IPS-18a (cell line): ENCODE measurements around the gene DHTKD1.
"Not testable (repeated sequence)": the region's sequence is repeated elsewhere in the genome, so short reads cannot be mapped to it uniquely, and the experiment has no call there.

ENCODE experiments used
- H3K27ac ChIP-seq: one replicate; pipeline ENCODE4 v1.5.1; 2013; ENCODE audit warnings: low read length
- H3K27me3 ChIP-seq: one replicate; pipeline ENCODE4 v1.6.1; 2013; ENCODE audit warnings: mild to moderate bottlenecking, low read length; ENCODE audit not compliant: control insufficient read depth, insufficient read depth
- H3K36me3 ChIP-seq: one replicate; pipeline ENCODE4 v1.6.1; 2013; ENCODE audit warnings: low read depth, low read length; ENCODE audit not compliant: control insufficient read depth
- H3K4me1 ChIP-seq: one replicate; pipeline ENCODE4 v1.6.1; 2013; ENCODE audit warnings: low read depth, low read length; ENCODE audit not compliant: control insufficient read depth
- H3K4me3 ChIP-seq: one replicate; pipeline ENCODE4 v1.5.1; 2013; ENCODE audit warnings: low read length
- H3K9ac ChIP-seq: one replicate; pipeline ENCODE4 v1.6.1; 2013; ENCODE audit warnings: mild to moderate bottlenecking, low read length, moderate library complexity
- H3K9me3 ChIP-seq: one replicate; pipeline ENCODE4 v1.6.1; 2013; ENCODE audit warnings: low read depth, low read length; ENCODE audit not compliant: control insufficient read depth

Gene DHTKD1

DNA sequence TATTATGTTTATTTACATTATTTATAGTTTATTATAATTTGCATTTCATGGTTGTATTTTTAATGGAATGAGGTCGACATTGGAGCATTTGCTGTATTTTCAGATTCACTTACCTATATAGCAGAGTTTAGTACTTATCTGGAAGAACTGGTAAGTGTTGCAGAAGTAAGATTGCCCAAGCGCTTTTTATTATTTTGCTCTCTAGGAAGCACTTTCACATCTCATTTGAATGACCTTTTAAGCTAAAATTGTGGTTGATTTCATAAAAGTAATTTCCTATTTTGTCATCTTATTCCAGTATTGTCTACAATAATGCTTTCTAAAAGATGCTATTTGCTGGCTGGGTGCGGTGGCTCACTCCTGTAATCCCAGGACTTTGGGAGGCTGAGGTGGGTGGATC lies 89.4 kb downstream of the DHTKD1 start:
- Histone ChIP-seq H3K4me1 (no peaks in the 10 kb centered on the region), H3K36me3 (peaks cover 23% of the 10 kb centered on the region), H3K9ac (no peak overlapping the region), H3K27ac (no peak overlapping the region), H3K9me3 (no peaks in the 10 kb centered on the region), H3K4me3 (no peak overlapping the region), H3K27me3 (no peaks in the 10 kb centered on the region)

DNA sequence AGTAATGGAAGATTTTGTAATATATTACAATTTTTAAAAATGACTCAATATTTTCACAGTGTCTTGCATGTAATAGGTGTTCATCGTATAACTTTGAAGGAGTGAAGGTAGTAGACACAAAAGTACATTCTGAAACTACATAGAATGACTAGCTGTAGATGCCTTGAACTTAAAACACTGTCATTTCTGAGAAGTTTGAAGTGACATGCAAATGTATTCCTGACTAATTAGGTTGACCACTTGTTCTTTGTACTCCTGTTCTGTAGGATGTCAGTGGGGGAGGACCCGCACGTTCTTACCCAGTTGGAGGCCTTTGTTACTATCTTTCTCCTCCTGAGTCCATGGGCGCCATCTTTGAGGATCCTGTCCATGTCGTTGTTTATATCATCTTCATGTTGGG lies 91.9 kb downstream of the DHTKD1 start:
- H3K9ac ChIP-seq = no peak overlapping the region
- no peaks in the 10 kb centered on the region for H3K4me1 ChIP-seq
- H3K4me3 ChIP-seq = no peak overlapping the region
- no peak overlapping the region for H3K27ac ChIP-seq
- H3K9me3 ChIP-seq = no peaks in the 10 kb centered on the region
- no peaks in the 10 kb centered on the region for H3K27me3 ChIP-seq
- H3K36me3 ChIP-seq = peaks cover 34% of the 10 kb centered on the region

DNA sequence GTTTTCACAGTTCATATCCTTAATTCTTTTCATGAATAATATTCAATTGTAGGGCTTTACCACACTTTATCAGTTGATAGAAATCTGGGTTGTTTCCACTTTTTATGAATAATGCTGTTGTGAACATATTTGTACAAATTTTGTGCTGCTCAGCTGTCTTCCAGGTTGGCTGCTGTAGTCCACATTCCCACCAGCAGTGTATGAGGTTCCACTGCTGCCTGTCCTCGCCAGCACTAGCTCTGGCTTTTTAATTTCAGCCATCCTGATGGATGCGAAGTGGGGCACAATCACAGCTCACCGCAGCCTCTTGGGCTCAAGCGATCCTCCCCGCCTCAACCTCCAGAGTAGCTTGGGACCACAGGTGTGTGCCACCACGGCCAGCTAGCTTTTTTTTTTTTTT lies 94.2 kb downstream of the DHTKD1 start:
- H3K4me3 ChIP-seq = no peak overlapping the region
- H3K27ac ChIP-seq = no peak overlapping the region
- peaks cover 49% of the 10 kb centered on the region for H3K36me3 ChIP-seq
- H3K27me3 ChIP-seq = no peaks in the 10 kb centered on the region
- no peaks in the 10 kb centered on the region for H3K9me3 ChIP-seq
- no peaks in the 10 kb centered on the region for H3K4me1 ChIP-seq
- no peak overlapping the region for H3K9ac ChIP-seq

DNA sequence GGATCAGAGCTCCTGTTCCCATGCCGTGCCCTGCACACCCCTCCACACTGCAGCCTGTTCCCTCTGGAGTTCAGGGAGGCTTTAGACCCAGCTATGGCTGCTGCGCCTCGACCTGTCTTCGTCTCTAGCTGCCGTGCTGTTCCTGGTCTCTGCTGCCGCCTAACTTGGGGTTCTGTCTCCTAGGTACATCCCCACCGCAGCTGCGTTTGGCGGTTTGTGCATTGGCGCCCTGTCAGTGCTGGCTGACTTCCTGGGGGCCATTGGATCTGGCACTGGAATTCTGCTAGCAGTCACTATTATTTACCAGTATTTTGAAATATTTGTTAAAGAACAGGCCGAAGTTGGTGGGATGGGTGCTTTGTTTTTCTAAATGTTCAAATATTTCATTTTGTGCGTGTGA lies 95.3 kb downstream of the DHTKD1 start:
- Histone ChIP-seq H3K4me1 (no peaks in the 10 kb centered on the region), H3K9ac (no peak overlapping the region), H3K4me3 (no peak overlapping the region), H3K27ac (no peak overlapping the region), H3K36me3 (peaks cover 49% of the 10 kb centered on the region), H3K27me3 (no peaks in the 10 kb centered on the region), H3K9me3 (no peaks in the 10 kb centered on the region)

DNA sequence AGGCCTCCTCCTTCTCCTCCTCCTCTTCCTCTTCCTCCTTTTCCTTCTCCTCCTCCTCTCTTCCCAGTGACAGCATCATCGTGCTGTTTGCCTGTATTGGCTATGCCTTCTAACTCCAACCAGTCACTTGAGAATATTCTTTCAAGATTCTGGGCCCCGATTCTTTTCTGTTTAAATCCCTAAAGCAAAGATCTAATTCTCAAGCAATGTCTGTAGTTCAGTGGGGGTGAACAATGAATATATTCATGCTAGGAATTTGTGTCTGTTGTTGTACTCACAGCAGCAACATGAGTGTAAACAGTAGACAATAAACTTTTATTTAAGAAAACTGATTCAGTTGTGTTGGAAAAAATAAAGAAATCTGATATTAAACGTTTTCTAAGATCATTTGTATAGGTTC lies 96.3 kb downstream of the DHTKD1 start:
- H3K27me3 ChIP-seq = no peaks in the 10 kb centered on the region
- no peaks in the 10 kb centered on the region for H3K9me3 ChIP-seq
- H3K4me1 ChIP-seq = no peaks in the 10 kb centered on the region
- H3K36me3 ChIP-seq = peaks cover 54% of the 10 kb centered on the region
- H3K9ac ChIP-seq = no peak overlapping the region
- H3K27ac ChIP-seq = no peak overlapping the region
- H3K4me3 ChIP-seq = no peak overlapping the region

DNA sequence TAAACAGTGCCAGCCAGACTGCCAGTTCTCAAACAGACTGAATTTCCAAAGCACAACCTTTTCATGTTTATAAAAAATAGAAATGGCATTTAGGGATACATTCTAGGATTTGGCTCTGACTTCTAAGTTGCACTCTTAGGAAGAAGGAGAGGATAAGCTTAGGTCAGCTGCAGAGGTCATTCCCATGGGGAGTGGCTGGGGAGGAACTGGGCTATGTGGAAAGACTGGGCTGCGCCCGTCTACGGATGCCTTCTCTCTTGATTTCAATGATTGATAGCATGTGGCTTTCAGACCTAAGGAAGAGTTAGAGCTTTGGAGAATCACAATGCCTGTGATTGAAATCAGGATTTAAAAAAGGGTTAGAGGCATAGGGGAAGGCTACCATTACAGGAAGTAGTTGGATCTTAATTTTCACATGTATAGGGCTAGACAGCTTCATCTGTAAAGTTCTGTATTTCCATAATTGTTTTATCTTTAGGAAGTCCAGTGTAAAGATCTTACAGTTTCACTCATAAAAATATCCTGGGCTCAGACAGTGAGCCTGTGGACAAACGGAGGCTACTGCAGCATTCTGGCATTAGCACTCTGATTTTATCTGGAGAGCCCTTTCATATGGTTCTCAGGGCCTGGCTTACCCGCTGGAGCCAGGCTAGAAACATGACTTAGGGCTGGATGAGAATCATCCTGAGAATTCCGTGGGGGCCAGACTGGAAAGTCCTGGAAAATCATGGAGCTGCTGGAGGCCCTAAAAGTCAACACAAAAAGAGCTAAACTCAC lies 97.4 kb downstream of the DHTKD1 start:
- Histone ChIP-seq H3K9me3 (no peaks in the 10 kb centered on the region), H3K9ac (no peak overlapping the region), H3K4me1 (no peaks in the 10 kb centered on the region), H3K27me3 (no peaks in the 10 kb centered on the region), H3K4me3 (no peak overlapping the region), H3K36me3 (peaks cover 59% of the 10 kb centered on the region), H3K27ac (no peak overlapping the region)

DNA sequence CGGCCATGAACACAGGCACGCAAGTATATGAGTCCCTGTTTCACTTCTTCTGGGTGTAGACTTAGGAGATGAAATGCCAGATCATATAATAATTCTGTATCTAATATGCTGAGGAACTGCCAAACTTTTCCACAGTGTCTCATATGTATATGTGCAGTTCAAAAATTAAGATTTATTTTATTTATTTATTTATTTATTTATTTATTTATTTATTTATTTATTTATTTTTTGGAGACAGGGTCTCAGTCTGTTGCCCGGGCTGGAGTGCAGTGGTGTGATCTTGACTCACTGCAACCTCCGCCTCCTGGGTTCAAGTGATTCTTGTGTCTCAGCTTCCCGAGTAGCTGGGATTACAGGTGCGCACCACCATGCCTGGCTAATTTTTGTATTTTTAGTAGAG lies 102.8 kb downstream of the DHTKD1 start:
- H3K9ac ChIP-seq, H3K27ac ChIP-seq, H3K4me1 ChIP-seq, H3K4me3 ChIP-seq, H3K9me3 ChIP-seq, H3K27me3 ChIP-seq: not testable (repeated sequence)
- H3K36me3 ChIP-seq = peaks cover 53% of the 10 kb centered on the region
